ENCODE results near the gene FCGBP.

- TF ChIP-seq POLR2A (IDR thresholded peaks at IDR 0.05; ENCODE audit: low read length) = no peak
- no peak for TF ChIP-seq GATA1 (IDR thresholded peaks at IDR 0.05; ENCODE audit: low read depth, low read length)
Observed at GRCh38 chr19:39924389-39924788, 10.0 kb downstream of the FCGBP start.
